Fibroblast of lung (primary cell): ENCODE data around the gene DOCK8. TPM values are rescaled to one million over a fixed set of nuclear protein-coding genes. Genes with fewer than 3 reads are reported as not detected.

ENCODE experiments used
- DNase-seq, 2 donors: peaks; one replicate each; pipeline versions ENCODE4 v3.0.0 to v3.0.0-alpha.2; 2010; ENCODE audit warnings: low read depth in 2 of 2
- H2AFZ ChIP-seq: 2 replicates; pipeline ENCODE4 v1.5.1; 2012; ENCODE audit warnings: low read length, control low read depth, inconsistent platforms
- H3K27ac ChIP-seq: 2 replicates; pipeline ENCODE4 v1.5.1; 2011; ENCODE audit warnings: low read length, control low read depth; ENCODE audit not compliant: insufficient read depth
- H3K27me3 ChIP-seq: 2 replicates; pipeline ENCODE4 v1.5.1; 2011; ENCODE audit warnings: mild to moderate bottlenecking, low read length; ENCODE audit not compliant: control insufficient read depth, insufficient read depth
- H3K36me3 ChIP-seq: 2 replicates; pipeline ENCODE4 v1.5.1; 2011; ENCODE audit warnings: low read length; ENCODE audit not compliant: control insufficient read depth, insufficient read depth
- H3K4me1 ChIP-seq: 2 replicates; pipeline ENCODE4 v1.5.1; 2011; ENCODE audit warnings: low read length; ENCODE audit not compliant: control insufficient read depth, insufficient read depth; ENCODE audit errors: extremely low read depth
- H3K4me2 ChIP-seq: 2 replicates; pipeline ENCODE4 v1.5.1; 2011; ENCODE audit warnings: low read length, control low read depth; ENCODE audit not compliant: insufficient read depth; ENCODE audit errors: extremely low read depth
- H3K4me3 ChIP-seq, 4 experiments: fragments of 200-600 bp in 1 of 4; sonication (generic) in 1 of 4; replicated peaks in 1 of 4; 2 replicates each; pipeline ENCODE4 v1.5.1; 2011 to 2016; ENCODE audit warnings: low read length in 4 of 4, low read depth in 3 of 4, mild to moderate bottlenecking in 3 of 4, control low read depth in 2 of 4, inconsistent platforms in 1 of 4, mixed read lengths in 1 of 4; ENCODE audit not compliant: insufficient read depth in 1 of 4; ENCODE audit errors: control extremely low read depth in 1 of 4
- H3K79me2 ChIP-seq: 2 replicates; pipeline ENCODE4 v1.5.1; 2012; ENCODE audit warnings: mild to moderate bottlenecking, low read length, inconsistent platforms; ENCODE audit not compliant: control insufficient read depth, insufficient read depth
- H3K9ac ChIP-seq: 2 replicates; pipeline ENCODE4 v1.5.1; 2011; ENCODE audit warnings: mild to moderate bottlenecking, low read length, control low read depth; ENCODE audit not compliant: insufficient read depth
- H3K9me3 ChIP-seq: 2 replicates; pipeline ENCODE4 v1.5.1; 2012; ENCODE audit warnings: low read depth, low read length; ENCODE audit not compliant: control insufficient read depth, insufficient read depth
- H4K20me1 ChIP-seq: 2 replicates; pipeline ENCODE4 v1.5.1; 2011; ENCODE audit warnings: low read length; ENCODE audit not compliant: control insufficient read depth, insufficient read depth; ENCODE audit errors: extremely low read depth
- EZH2 ChIP-seq: IDR thresholded peaks from 2 replicates; pipeline ENCODE4 v1.5.1; 2012; ENCODE audit warnings: low read length, control low read depth, mild to moderate bottlenecking; ENCODE audit errors: missing control alignments
- polyA plus RNA-seq, 2 donors: library from polyadenylated mRNA; depleted of rRNA in 1 of 2; stranded (reverse) in 1 of 2; unstranded in 1 of 2; fragments of >200 nt; gene quantifications; 2 replicates each; pipeline ENCODE4 v1.2.1, GENCODE V29; 2011 to 2012; ENCODE audit warnings: missing spikeins in 1 of 2
- total RNA-seq: library from RNA; depleted of rRNA; stranded (reverse); fragments of >200 nt; gene quantifications from 2 replicates; pipeline ENCODE4 v1.2.1, GENCODE V29; 2014
- TF ChIP-seq, protein P1 (sequence below), 2 donors: IDR thresholded peaks in 1 of 2; conservative IDR thresholded peaks in 1 of 2; 1 replicate in 1 of 2; 2 replicates in 1 of 2; pipeline ENCODE4 v1.5.1; 2011 to 2012; ENCODE audit warnings: low read length in 2 of 2, control low read depth in 1 of 2, inconsistent platforms in 1 of 2, low read depth in 1 of 2, mild to moderate bottlenecking in 1 of 2

The DOCK8 gene
- total and polyA plus RNA-seq, 2 donors (not counting 1 experiment from before 2014, with no cell fraction given), result under 0.01 TPM; not detected in 1

- H3K9me3 ChIP-seq, result no peaks in the 10 kb centered on the region
- no peak for DNase-seq
- no peaks in the 10 kb centered on the region for H3K27me3 ChIP-seq
- H3K4me1 ChIP-seq, result no peaks in the 10 kb centered on the region
- no peak overlapping the region for H3K9ac ChIP-seq
- H3K4me2 ChIP-seq, result no peak overlapping the region
- H3K4me3 ChIP-seq, result no peak overlapping the region
- H3K27ac ChIP-seq, result no peak overlapping the region
- H3K36me3 ChIP-seq, result no peaks in the 10 kb centered on the region
- no peaks in the 10 kb centered on the region for H3K79me2 ChIP-seq
- no peak for TF ChIP-seq EZH2
- TF ChIP-seq, protein P1, sequence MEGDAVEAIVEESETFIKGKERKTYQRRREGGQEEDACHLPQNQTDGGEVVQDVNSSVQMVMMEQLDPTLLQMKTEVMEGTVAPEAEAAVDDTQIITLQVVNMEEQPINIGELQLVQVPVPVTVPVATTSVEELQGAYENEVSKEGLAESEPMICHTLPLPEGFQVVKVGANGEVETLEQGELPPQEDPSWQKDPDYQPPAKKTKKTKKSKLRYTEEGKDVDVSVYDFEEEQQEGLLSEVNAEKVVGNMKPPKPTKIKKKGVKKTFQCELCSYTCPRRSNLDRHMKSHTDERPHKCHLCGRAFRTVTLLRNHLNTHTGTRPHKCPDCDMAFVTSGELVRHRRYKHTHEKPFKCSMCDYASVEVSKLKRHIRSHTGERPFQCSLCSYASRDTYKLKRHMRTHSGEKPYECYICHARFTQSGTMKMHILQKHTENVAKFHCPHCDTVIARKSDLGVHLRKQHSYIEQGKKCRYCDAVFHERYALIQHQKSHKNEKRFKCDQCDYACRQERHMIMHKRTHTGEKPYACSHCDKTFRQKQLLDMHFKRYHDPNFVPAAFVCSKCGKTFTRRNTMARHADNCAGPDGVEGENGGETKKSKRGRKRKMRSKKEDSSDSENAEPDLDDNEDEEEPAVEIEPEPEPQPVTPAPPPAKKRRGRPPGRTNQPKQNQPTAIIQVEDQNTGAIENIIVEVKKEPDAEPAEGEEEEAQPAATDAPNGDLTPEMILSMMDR (conservative IDR thresholded peaks at IDR 0.05 in 1 of 2, IDR thresholded peaks at IDR 0.05 in 1 of 2; ENCODE audit: low read depth in 1 of 2, low read length in 2 of 2), result no peak
- no peaks in the 10 kb centered on the region for H4K20me1 ChIP-seq
- H2AFZ ChIP-seq, result no peak overlapping the region
These were observed 137.3 kb downstream of the DOCK8 start for GRCh38 chr9:351916-352315.

DNA sequence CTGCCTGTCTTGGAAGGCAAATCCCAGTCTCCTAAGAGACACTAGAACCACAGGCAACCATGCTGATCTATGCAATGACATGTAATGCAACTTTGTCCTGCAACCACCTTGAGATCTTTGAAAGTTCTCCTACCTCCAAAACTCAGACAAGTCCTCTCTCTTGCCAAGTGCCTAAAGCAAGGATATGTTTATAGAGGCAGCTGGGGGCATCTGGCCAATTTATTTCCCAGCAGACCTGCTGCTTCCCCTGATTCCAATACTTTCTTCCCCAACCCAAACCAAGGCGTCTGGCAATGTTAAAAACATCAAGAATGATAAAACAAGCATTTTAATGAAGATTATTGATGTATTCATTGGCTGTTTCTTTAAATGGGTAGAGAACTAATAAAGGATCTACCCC, 138.4 kb downstream of the DOCK8 start:
- Histone ChIP-seq H3K4me3 (no peak overlapping the region), H3K4me2 (no peak overlapping the region), H3K9me3 (no peaks in the 10 kb centered on the region), H3K36me3 (no peaks in the 10 kb centered on the region), H3K27ac (no peak overlapping the region), H3K9ac (no peak overlapping the region), H3K4me1 (no peaks in the 10 kb centered on the region), H2AFZ (no peak overlapping the region), H3K79me2 (no peaks in the 10 kb centered on the region), H3K27me3 (no peaks in the 10 kb centered on the region), H4K20me1 (no peaks in the 10 kb centered on the region)
- TF ChIP-seq, protein P1 (conservative IDR thresholded peaks at IDR 0.05 in 1 of 2, IDR thresholded peaks at IDR 0.05 in 1 of 2; ENCODE audit: low read depth in 1 of 2, low read length in 2 of 2), result no peak
- TF ChIP-seq EZH2, result no peak
- DNase-seq, result no peak

DNA sequence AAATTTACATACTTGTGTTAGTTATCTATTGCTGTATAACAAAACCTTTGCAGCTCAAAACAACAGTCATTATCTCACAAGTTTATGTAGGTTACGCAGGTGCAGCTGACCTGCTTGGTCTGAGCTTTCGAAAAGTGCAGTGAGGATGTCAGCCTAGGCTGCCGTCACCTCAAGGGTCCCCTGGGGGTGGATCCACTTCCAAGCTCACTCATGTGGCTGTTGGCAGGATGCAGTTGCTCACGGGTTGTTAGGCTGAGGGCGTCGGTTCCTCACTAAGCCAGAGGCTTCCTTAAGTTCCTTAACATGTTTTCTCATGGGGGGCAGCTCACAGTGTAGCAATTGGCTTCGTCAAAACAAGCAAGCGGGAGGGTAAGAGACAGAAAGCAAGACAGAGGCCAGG, 139.8 kb downstream of the DOCK8 start:
- Histone ChIP-seq H3K79me2 (no peaks in the 10 kb centered on the region), H3K9ac (no peak overlapping the region), H2AFZ (no peak overlapping the region), H3K4me1 (no peaks in the 10 kb centered on the region), H3K27me3 (no peaks in the 10 kb centered on the region), H3K9me3 (no peaks in the 10 kb centered on the region), H4K20me1 (no peaks in the 10 kb centered on the region), H3K36me3 (no peaks in the 10 kb centered on the region), H3K4me2 (no peak overlapping the region), H3K4me3 (no peak overlapping the region), H3K27ac (no peak overlapping the region)
- no peak for DNase-seq
- TF ChIP-seq, protein P1 (conservative IDR thresholded peaks at IDR 0.05 in 1 of 2, IDR thresholded peaks at IDR 0.05 in 1 of 2; ENCODE audit: low read depth in 1 of 2, low read length in 2 of 2), result no peak
- TF ChIP-seq EZH2, result no peak
